Body of pancreas (tissue), 4 donors: ENCODE measurements around the gene IQGAP2.
"Not testable (repeated sequence)": the region's sequence is repeated elsewhere in the genome, so short reads cannot be mapped to it uniquely, and the experiment has no call there.

Experiments
- CTCF ChIP-seq, 7 experiments: fragments of 450-650 bp in 4 of 7; fragments of 200-600 bp in 3 of 7; sonication (generic) in 3 of 7; IDR thresholded peaks; one replicate each; pipeline ENCODE4 v1.5.1; 2016 to 2019; ENCODE audit warnings: antibody characterized with exemption in 7 of 7
- POLR2A ChIP-seq, 3 donors: fragments of 450-650 bp; IDR thresholded peaks; one replicate each; pipeline ENCODE4 v1.6.1; 2016; ENCODE audit warnings: antibody characterized with exemption in 3 of 3, mild to moderate bottlenecking in 2 of 3

- not testable (repeated sequence) for TF ChIP-seq CTCF, POLR2A (IDR thresholded peaks at IDR 0.05)
These were observed 34.4 kb downstream of the IQGAP2 start for GRCh38 chr5:76437507-76437906.
